ENCODE measurements around the gene ANKK1.

DNA sequence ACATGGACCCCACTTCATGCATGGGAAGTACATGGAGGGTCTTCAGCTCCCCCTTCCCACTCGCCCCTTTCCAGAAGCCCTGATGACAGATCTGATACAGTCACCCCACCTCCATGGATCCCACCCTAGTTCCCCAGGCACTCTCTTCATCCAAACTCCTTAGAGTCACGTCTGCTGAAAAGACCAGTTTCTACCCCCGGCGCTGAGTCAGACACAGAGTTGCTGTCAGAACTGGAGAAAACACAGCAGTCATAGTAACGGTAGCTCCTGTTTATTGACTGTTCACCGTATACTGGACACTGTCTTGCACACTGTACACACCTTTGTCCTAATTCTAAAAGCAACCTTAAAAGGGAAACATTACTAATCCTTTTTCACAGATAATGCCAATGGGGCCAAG lies 58.5 kb downstream of the ANKK1 start:
- TF ChIP-seq POLR2A (IDR thresholded peaks at IDR 0.05; ENCODE audit: extremely low read depth, insufficient read length) (no peak), MYC (IDR thresholded peaks at IDR 0.05; ENCODE audit: low read depth, low read length) (no peak)
- TF ChIP-seq, protein P1, sequence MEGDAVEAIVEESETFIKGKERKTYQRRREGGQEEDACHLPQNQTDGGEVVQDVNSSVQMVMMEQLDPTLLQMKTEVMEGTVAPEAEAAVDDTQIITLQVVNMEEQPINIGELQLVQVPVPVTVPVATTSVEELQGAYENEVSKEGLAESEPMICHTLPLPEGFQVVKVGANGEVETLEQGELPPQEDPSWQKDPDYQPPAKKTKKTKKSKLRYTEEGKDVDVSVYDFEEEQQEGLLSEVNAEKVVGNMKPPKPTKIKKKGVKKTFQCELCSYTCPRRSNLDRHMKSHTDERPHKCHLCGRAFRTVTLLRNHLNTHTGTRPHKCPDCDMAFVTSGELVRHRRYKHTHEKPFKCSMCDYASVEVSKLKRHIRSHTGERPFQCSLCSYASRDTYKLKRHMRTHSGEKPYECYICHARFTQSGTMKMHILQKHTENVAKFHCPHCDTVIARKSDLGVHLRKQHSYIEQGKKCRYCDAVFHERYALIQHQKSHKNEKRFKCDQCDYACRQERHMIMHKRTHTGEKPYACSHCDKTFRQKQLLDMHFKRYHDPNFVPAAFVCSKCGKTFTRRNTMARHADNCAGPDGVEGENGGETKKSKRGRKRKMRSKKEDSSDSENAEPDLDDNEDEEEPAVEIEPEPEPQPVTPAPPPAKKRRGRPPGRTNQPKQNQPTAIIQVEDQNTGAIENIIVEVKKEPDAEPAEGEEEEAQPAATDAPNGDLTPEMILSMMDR (IDR thresholded peaks at IDR 0.05; ENCODE audit: low read depth, low read length), result no peak
- TF ChIP-seq, protein P2, sequence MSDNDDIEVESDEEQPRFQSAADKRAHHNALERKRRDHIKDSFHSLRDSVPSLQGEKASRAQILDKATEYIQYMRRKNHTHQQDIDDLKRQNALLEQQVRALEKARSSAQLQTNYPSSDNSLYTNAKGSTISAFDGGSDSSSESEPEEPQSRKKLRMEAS (IDR thresholded peaks at IDR 0.05; ENCODE audit: low read depth, low read length), result no peak

Data from NB4 (cell line).